HG02678 (cell line): ENCODE measurements around the gene FAM181A.

Experiments used
- ATAC-seq: cut with Tn5 transposase; IDR thresholded peaks from one replicate; pipeline ENCODE4 v1.9.1; 2021; ENCODE audit warnings: mild to moderate bottlenecking, moderate library complexity; ENCODE audit not compliant: unreplicated experiment

FAM181A gene

GRCh38 chr14:93903342-93904184 lies 23.6 kb upstream of the FAM181A start:
- no peak for ATAC-seq

GRCh38 chr14:93905623-93906022 lies 21.5 kb upstream of the FAM181A start:
- no peak for ATAC-seq

DNA sequence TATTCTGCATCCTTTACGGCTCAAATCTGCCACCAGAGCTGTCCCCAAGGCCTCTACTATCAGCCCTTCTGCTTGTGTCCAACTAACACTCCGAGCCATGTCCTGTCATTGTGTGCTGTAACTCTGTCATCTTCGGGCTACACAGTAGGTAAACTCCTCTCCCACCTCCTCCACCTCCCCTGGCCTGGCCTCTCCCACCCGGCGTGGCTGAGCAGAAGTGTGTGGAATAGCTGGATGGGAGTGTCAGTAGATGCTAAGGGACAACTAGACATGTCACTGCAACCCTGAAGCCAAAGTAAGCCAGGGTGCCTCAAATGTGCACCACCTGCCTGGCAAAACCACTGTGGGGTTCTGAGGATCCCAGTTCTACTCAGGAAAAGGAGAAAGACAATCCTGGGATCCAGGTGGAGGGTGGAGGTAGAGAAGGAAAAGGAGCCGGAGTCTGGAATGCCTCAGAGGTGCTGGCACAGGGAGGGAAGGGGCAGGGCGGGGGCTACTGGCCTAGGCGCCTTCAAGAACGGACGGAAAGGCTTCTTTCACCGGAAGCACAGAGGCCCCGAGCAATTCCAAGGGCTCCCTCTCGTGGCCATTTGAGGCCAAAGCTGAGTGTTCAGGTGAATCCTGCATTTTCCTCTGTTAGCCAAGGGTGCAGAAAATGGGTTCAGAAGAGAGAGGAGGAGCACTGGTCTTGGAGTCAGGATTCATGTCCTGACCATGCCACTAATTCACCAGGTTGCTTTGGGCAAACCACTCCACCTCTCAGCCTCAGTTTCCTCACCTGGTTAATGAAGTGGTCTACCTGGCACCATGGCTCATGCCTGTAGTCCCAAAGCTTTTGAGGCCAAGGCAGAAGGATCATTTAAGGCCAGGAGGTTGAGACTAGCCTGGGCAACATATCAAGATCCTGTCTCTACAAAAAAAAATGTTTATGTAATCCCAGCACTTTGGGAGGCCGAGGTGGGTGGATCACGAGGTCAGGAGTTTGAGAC lies 20.5 kb upstream of the FAM181A start:
- no peak for ATAC-seq

- ATAC-seq, result no peak
Measured at GRCh38 chr14:93909429-93910128, 17.6 kb upstream of the FAM181A start.

DNA sequence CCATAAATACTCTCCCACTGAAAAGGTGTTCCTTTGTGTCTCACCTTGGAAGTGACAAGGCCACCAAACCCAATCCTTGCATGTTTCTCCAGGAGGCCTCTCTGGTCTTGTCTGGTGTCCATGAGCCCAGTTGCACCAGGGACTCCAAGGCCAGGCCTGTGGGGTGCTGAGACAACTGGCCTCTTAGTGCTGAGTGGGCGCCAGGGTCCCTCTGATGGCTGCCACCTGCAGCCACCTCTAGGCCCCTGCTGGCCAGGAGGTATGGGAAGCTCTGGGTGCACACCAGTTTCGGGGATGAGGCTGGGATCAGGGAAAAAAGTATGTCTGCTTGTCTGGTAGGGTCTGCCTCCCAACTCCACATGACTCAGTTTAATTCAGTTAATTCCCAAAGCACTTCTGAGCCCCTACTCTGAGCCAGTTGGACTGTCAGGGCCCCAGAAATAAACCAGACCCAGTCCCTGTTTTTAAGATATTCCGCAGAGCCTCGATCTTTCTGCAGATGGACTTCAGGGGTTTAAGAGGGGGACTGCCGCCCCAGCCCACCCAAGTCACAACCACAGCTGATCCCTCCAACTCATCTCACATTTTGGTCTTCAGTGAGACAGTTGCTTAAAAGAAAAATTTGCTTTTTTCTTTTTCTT lies 15.0 kb upstream of the FAM181A start:
- ATAC-seq, result no peak

- no peak for ATAC-seq
Measured at GRCh38 chr14:93912782-93913181, 14.4 kb upstream of the FAM181A start.

DNA sequence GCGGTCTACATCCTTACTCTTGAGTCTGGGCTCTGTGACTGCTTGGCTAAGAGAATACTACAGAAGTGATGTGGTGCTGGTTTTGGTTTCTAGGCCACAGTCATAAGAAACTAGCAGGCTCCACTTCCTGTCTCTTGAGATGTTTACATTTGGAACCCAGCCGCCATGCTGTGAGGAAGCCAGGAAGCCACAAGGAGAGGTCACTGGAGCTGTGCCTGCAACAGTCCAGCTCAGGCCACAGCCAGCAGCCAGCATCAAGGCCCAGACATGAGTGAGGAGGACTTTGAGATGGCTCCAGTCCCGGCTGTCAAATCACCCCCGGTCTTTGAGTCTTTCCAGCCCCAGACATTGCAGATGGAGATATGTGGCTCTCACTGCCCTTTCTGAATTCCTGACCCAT lies 12.9 kb upstream of the FAM181A start:
- ATAC-seq, result no peak

- ATAC-seq, result no peak
Measured at GRCh38 chr14:93915070-93915705, 12.0 kb upstream of the FAM181A start.

DNA sequence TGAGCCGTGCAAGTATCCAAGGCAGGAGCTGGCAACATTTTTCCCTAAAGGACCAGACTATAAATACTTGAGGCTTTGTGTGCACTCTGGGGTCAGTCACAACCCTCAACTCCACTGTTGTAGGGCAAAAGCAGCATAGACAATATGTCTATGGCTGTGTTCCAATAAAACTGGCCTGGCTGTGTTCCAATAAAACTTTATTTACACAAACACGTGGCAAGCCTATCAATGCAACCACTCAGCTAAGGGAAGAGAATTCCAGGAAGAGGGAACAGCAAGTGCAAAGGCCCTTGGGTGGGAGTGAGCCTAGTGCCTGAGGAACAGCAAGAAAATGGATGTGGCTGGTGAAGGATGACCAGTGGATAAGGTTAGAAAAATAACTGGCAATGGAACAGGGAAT lies 11.3 kb upstream of the FAM181A start:
- no peak for ATAC-seq

DNA sequence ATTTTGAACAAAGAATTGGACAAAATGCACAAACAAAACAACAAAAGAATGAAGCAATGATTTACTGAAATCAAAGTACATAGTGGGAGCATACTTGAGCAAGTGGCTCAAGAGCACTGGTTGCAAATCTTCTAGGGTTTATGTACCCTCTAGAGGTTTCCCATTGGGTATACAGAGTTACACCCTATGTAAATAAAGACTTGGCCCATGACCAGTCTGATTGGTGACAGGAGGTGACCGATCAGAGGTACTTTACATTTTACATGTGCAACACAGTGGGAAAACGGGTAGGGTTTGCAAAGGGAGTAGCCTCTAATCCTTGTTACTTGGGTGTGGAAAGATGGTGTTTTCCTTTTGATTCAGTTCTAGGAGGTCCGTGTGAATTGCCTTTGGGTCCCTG lies 10.6 kb upstream of the FAM181A start:
- ATAC-seq, result no peak

DNA sequence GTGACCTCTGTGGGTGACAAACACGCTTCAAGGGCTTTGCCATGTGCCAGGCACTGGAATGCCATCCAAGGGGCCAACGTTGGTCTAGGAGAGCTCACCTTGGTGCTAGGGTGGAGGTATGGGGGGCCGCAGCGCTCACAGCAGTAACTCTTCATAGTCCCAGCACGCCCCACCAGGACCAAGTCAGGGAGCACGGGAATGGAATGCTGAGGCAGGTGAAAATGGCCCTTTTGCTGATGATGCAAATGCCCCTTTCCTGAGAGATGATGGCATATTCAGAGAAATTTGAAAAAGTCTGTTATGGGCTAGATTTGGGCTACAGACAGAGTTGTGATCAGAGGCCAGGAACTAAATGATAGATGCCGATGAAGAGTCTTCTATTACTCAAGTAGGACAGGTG lies 10.0 kb upstream of the FAM181A start:
- ATAC-seq, result no peak

DNA sequence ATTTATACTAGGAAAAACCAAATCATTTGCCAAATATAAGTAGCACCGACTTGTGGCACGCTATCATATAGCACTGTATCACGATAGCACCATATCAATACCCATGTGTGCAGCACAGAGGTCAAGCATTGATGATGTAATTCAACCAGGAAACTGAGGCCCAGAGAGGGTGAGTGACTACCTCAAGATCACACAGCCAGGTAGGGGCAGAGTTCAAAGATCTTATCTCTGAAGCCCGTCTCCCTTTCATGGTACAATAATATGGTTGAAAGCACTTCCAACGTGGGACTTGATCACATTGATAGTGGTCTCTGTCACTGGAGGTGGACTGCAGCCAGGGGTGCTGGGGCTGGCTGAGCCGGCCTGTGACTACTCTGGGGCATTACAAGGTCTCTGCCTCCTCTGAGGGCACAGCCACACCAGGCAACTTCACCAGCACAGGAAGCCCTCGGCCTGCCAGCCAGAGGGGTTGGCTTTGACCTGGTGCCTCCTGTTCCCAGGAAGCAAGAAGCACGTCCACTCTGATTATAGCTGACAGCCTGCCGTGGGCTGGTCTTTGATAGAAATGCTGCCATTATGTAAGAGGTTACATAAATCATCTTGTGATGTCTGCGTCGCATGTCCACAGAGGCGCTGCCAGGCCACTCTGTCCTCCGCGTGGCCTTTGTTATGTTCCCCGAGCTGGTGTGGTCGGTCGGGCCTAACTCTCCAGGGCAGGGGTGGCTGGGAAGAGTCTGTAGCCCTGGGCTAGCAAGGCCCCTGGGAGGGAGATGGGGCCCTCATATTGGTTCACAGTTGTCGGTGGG lies 5.9 kb upstream of the FAM181A start:
- no peak for ATAC-seq

DNA sequence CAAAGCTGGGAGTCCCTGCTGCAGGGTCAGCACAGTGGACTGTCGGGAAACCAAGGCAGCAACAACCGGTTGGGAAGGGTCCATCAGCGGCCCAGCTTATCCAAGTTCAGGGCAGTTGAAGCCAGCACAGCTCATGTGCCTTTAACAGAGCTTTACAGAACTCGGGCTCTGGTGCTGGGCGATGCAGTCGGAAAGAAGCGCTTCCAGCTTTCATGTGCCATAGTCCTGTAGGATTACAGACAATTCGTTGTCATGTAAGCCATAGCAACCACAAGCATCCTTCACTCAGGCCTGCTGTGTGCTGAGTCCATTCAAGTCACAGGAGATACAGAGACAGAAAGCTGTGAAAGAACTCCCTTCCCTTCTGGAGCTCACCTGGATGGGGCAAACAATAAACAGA lies 3.5 kb upstream of the FAM181A start:
- ATAC-seq, result no peak

DNA sequence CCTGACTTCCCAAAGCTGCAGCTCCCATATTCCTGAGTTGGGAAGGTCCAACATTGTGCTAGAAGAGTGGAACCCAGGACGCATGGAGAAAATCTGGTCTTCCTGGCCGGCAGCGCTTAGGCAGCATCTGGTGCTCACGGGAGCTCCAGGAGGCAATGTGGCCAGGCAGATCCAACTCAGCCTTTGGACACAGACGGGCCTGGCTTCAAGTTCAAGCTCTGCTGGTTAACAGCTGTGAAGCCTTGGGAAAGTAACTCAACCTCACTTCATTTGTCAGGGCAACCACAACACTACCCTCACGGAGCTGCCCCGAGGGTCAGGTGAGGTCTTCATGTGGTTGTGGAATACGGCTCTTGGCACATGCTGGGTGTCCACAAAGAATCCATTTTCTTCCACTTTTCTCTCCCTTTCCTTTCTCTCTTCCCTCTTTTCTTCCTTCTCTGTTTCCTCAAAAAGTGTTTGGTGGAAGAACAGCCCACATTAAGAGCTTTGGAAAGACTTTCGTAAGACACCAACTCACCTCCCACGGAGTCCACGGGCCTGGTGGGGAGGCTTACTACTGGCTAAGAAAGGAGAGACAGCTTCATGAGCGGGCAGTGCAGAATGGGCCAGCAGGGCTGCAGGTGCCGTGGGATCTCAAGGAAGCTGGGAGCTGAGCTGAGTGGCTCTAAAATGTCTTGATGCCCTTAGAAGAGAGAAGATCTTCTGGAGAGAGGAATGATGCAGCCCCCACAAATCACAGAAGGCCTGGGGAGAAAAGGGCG lies 2.4 kb upstream of the FAM181A start:
- no peak for ATAC-seq

DNA sequence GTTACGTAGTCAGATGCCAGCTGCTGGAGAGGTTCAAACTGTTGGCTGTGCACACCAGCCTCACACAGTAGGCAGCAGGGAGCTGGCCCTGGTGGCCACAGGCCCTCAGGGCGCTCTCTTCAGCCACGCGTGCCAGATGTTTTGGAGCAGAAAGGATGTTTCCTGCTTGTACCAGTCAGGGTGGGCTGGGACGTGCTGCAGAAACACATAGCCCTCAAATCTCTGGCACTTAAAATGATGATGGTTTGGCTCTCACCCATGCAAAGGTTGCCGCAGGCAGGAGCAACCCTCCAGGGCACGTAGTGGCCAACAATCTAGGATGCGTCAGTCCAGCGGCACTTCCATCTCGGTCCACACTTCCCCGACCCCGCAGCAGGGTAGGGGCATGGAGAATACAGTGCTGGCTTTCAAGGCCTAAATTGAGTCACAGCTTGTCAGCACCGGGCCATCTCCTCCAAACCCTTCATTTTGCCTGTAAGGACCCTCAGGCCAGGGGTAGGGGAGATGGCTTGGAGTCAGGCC lies 1.7 kb upstream of the FAM181A start:
- ATAC-seq, result no peak

- ATAC-seq, result no peak
Measured at GRCh38 chr14:93926245-93926872, 785 bp upstream of the FAM181A start.

DNA sequence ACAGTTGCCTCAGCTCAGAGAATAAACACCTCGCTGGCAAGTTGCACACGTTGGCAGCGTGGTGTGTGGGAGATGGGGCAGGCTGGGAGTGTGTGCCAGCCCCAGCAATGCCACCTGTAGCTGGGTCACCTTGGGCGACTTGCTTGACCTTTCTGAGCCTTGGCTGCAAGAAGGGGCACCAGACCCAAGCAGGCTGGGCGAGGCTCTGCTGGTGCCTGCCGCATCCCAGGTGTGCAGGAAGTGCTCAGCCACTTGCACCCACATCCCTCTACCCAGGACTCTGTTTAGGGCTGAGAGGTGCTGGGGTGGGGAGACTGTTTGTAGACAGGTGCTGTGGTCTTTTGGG lies 629 bp downstream of the FAM181A start:
- no peak for ATAC-seq
